Tibial nerve (tissue), 4 donors: ENCODE measurements around the gene TAS1R2.

ENCODE experiments used
- EP300 ChIP-seq, 2 donors: sonication (generic); formaldehyde crosslinking; IDR thresholded peaks; one replicate each; pipeline ENCODE4 v1.6.1; 2017; ENCODE audit warnings: antibody characterized with exemption in 2 of 2, mild to moderate bottlenecking in 1 of 2
- TF ChIP-seq, protein P1 (sequence below), 5 experiments: fragments of 200-600 bp in 3 of 5; fragments of 450-650 bp in 2 of 5; sonication (generic) in 3 of 5; IDR thresholded peaks; one replicate each; pipeline ENCODE4 v1.5.1; 2016 to 2019; ENCODE audit warnings: antibody characterized with exemption in 5 of 5, mild to moderate bottlenecking in 3 of 5, moderate library complexity in 2 of 5

DNA sequence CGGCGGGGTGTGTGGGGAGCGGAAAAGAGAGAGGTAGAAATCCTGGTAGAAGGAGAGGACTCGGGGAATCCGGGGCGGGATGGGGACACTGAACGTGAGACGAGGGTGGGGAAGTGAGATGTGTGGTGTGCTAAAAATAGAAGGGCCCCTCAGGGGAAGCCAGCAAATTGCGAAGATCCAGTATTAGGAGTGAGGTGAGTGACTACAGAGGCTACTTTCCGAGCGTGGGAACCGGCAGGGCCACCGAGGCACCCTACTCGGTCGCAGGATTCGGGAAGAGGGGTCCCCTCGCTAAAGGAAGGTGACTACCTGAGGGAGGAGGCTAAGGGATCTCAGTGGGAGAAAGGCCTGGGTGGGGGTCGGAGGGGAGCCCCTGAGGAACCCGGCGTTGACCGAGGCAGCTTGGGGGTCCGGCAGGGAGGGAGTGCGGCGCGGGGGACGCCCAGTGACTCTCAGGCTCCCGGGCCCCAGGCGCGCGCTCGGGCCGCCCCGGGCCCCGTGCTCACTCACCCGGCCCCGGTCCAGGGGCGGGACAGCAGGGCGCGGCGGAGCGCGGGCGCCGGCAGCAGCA, 42.6 kb upstream of the TAS1R2 start:
- TF ChIP-seq, protein P1, sequence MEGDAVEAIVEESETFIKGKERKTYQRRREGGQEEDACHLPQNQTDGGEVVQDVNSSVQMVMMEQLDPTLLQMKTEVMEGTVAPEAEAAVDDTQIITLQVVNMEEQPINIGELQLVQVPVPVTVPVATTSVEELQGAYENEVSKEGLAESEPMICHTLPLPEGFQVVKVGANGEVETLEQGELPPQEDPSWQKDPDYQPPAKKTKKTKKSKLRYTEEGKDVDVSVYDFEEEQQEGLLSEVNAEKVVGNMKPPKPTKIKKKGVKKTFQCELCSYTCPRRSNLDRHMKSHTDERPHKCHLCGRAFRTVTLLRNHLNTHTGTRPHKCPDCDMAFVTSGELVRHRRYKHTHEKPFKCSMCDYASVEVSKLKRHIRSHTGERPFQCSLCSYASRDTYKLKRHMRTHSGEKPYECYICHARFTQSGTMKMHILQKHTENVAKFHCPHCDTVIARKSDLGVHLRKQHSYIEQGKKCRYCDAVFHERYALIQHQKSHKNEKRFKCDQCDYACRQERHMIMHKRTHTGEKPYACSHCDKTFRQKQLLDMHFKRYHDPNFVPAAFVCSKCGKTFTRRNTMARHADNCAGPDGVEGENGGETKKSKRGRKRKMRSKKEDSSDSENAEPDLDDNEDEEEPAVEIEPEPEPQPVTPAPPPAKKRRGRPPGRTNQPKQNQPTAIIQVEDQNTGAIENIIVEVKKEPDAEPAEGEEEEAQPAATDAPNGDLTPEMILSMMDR (IDR thresholded peaks at IDR 0.05): no peak
- no peak for TF ChIP-seq EP300 (IDR thresholded peaks at IDR 0.05)
